Stomach (tissue), 8 donors: Measurements from ENCODE around the gene CDH15. TPM values are rescaled to one million over a fixed set of nuclear protein-coding genes. Genes with fewer than 3 reads are reported as not detected.

ENCODE experiments used
- polyA plus RNA-seq, 3 donors: library from polyadenylated mRNA; stranded (reverse); fragments of 200-250 nt; gene quantifications; one replicate each; pipeline ENCODE4 v1.2.3, GENCODE V29; 2013
- total RNA-seq, 5 donors: library from RNA; depleted of rRNA; stranded (reverse); fragments of >200 nt; gene quantifications; one replicate each; pipeline versions ENCODE4 v1.1.0 to v1.2.3, GENCODE V29; 2014 to 2016
- donor health status: healthy with polysubstance abuse.
- donor health status: Bipolar disorder and iron deficiency.
- donor health status: healthy.

CDH15 gene
- total and polyA plus RNA-seq, 8 donors = 0.20 to 0.31 TPM; not detected in 6

Other genes with a start within 250 kb of the CDH15 start
- 10 to 100 TPM in 1 of 5 donors, 1 to 10 TPM in 2, under 1 TPM in 2; 0.58 to 57.6 (median 3.5) TPM for gene CBFA2T3, start 194.5 kb upstream of the CDH15 start, total RNA-seq
- gene CBFA2T3, start 194.5 kb upstream of the CDH15 start, polyA plus RNA-seq = 1 to 10 TPM; 1.6 to 2.8 (median 2.1) TPM
- gene ACSF3, start 77.9 kb upstream of the CDH15 start, total RNA-seq = 100 to 1,000 TPM in 1 of 5 donors, 10 to 100 TPM in 4; 16.9 to 265 (median 27.7) TPM
- gene ACSF3, start 77.9 kb upstream of the CDH15 start, polyA plus RNA-seq = 10 to 100 TPM; 29.4 to 33.2 (median 31.9) TPM
- 1 to 10 TPM in 1 of 5 donors, not detected in 4; 2.7 TPM for gene SLC22A31, start 28.8 kb downstream of the CDH15 start, total RNA-seq
- gene SLC22A31, start 28.8 kb downstream of the CDH15 start, polyA plus RNA-seq = 1 to 10 TPM; 1.4 to 6.4 (median 3.0) TPM
- gene ZNF778, start 46.0 kb downstream of the CDH15 start, total RNA-seq = 10 to 100 TPM in 1 of 5 donors, 1 to 10 TPM in 4; 4.1 to 11.7 (median 4.9) TPM
- gene ZNF778, start 46.0 kb downstream of the CDH15 start, polyA plus RNA-seq = 1 to 10 TPM; 1.2 to 7.2 (median 1.5) TPM